ENCODE measurements around the gene SETD7.

DNA sequence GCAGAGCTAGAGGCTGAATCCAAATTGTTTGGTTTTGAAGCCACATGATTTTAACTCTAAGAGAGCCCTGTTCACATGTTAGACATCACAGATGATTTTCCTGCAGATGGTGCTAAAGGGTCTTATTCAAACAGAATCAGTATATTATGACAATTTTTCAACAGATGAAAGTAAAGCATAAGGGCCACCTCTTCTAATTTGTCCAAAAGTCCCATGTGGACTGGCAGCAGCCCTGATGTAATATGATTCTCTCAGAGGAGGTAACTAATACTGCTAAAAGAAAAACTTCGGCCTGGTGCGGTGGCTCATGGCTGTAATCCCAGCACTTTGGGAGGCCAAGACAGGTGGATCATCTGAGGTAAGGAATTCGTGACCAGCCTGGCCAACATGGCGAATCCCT is 26.0 kb upstream of the SETD7 start:
- TF ChIP-seq, protein P1, sequence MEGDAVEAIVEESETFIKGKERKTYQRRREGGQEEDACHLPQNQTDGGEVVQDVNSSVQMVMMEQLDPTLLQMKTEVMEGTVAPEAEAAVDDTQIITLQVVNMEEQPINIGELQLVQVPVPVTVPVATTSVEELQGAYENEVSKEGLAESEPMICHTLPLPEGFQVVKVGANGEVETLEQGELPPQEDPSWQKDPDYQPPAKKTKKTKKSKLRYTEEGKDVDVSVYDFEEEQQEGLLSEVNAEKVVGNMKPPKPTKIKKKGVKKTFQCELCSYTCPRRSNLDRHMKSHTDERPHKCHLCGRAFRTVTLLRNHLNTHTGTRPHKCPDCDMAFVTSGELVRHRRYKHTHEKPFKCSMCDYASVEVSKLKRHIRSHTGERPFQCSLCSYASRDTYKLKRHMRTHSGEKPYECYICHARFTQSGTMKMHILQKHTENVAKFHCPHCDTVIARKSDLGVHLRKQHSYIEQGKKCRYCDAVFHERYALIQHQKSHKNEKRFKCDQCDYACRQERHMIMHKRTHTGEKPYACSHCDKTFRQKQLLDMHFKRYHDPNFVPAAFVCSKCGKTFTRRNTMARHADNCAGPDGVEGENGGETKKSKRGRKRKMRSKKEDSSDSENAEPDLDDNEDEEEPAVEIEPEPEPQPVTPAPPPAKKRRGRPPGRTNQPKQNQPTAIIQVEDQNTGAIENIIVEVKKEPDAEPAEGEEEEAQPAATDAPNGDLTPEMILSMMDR (IDR thresholded peaks at IDR 0.05), result no peak
- TF ChIP-seq POLR2A (IDR thresholded peaks at IDR 0.05) (no peak), EP300 (IDR thresholded peaks at IDR 0.05) (no peak), POLR2AphosphoS5 (IDR thresholded peaks at IDR 0.05) (no peak)

All from stomach (tissue), 4 donors.